Esophagus muscularis mucosa (tissue), 4 donors: ENCODE results near the gene TRAPPC4.

Experiments
- EP300 ChIP-seq: sonication (generic); formaldehyde crosslinking; IDR thresholded peaks from one replicate; pipeline ENCODE4 v1.6.1; 2017; ENCODE audit warnings: antibody characterized with exemption
- POLR2A ChIP-seq: fragments of 450-650 bp; IDR thresholded peaks from one replicate; pipeline ENCODE4 v1.6.1; 2017; ENCODE audit warnings: antibody characterized with exemption, moderate library complexity, mild to moderate bottlenecking, low read depth
- POLR2AphosphoS5 ChIP-seq, 2 donors: sonication (generic); formaldehyde crosslinking; IDR thresholded peaks; one replicate each; pipeline ENCODE4 v1.6.1; 2017; ENCODE audit warnings: antibody characterized with exemption in 2 of 2
- TF ChIP-seq, protein P1 (sequence below), 3 experiments: fragments of 200-600 bp in 2 of 3; fragments of 450-650 bp in 1 of 3; sonication (generic) in 2 of 3; IDR thresholded peaks; one replicate each; pipeline ENCODE4 v1.5.1; 2017 to 2019; ENCODE audit warnings: antibody characterized with exemption in 3 of 3, mild to moderate bottlenecking in 2 of 3, moderate library complexity in 1 of 3

DNA sequence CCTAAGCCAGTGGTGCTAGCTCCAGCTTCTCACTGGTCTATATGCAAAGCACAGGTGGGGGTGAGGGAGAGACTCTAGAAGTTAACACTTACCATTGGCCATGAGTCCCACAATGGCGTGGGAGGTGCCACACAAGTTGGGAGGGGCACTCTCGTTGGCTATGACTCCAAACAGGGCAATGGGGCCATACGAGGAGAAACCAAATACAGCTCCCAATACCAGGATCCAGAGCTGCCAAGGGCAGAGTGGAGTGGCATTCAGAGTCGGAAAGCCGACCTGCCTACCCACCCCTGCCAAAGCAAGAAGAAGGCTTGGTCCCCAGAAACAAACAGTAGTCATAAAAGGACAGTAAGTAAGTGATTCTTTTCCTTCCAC lies 6.5 kb downstream of the TRAPPC4 start:
- TF ChIP-seq POLR2A (no peak), POLR2AphosphoS5 (IDR thresholded peaks at IDR 0.05) (no peak), EP300 (no peak)
- TF ChIP-seq, protein P1, sequence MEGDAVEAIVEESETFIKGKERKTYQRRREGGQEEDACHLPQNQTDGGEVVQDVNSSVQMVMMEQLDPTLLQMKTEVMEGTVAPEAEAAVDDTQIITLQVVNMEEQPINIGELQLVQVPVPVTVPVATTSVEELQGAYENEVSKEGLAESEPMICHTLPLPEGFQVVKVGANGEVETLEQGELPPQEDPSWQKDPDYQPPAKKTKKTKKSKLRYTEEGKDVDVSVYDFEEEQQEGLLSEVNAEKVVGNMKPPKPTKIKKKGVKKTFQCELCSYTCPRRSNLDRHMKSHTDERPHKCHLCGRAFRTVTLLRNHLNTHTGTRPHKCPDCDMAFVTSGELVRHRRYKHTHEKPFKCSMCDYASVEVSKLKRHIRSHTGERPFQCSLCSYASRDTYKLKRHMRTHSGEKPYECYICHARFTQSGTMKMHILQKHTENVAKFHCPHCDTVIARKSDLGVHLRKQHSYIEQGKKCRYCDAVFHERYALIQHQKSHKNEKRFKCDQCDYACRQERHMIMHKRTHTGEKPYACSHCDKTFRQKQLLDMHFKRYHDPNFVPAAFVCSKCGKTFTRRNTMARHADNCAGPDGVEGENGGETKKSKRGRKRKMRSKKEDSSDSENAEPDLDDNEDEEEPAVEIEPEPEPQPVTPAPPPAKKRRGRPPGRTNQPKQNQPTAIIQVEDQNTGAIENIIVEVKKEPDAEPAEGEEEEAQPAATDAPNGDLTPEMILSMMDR (IDR thresholded peaks at IDR 0.05) = no peak
